22Rv1 (cell line): ENCODE measurements around the gene CCDC78.

Experiments used
- ZFX ChIP-seq: fragments of 450-650 bp; IDR thresholded peaks from 2 replicates; pipeline ENCODE4 v1.6.1; 2017; ENCODE audit warnings: antibody characterized with exemption, borderline replicate concordance
- TF ChIP-seq, protein P1 (sequence below): fragments of 450-650 bp; IDR thresholded peaks from 2 replicates; pipeline ENCODE4 v1.5.1; 2017; ENCODE audit warnings: mild to moderate bottlenecking

DNA sequence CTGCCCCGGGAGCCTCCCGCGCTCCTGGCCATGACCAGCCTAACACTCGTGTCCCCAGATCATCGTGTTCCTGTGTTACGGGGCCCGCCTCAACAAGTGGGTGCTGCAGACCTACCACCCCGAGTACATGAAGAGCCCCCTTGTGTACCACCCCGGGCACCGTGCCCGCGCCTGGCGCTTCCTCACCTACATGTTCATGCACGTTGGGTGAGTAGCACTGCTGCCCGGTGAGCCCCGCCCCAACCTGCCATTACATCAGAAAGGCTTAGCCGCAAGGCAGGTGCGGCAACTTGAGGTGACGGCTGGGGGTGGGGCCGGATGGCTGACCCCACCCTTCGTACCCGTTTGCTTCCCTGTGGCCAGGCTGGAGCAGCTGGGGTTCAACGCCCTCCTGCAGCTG, 49.3 kb downstream of the CCDC78 start:
- TF ChIP-seq, protein P1, sequence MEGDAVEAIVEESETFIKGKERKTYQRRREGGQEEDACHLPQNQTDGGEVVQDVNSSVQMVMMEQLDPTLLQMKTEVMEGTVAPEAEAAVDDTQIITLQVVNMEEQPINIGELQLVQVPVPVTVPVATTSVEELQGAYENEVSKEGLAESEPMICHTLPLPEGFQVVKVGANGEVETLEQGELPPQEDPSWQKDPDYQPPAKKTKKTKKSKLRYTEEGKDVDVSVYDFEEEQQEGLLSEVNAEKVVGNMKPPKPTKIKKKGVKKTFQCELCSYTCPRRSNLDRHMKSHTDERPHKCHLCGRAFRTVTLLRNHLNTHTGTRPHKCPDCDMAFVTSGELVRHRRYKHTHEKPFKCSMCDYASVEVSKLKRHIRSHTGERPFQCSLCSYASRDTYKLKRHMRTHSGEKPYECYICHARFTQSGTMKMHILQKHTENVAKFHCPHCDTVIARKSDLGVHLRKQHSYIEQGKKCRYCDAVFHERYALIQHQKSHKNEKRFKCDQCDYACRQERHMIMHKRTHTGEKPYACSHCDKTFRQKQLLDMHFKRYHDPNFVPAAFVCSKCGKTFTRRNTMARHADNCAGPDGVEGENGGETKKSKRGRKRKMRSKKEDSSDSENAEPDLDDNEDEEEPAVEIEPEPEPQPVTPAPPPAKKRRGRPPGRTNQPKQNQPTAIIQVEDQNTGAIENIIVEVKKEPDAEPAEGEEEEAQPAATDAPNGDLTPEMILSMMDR = no peak
- no peak for TF ChIP-seq ZFX
